T follicular helper cell (primary cell): ENCODE measurements around the gene LIMS1.
"Not testable (repeated sequence)": the region's sequence is repeated elsewhere in the genome, so short reads cannot be mapped to it uniquely, and the experiment has no call there.

Experiments
- DNase-seq: peaks from one replicate; pipeline ENCODE4 v3.0.0-alpha.2; 2020; ENCODE audit warnings: low read depth
- total RNA-seq, 2 experiments: gene quantifications; one replicate each; lab custom pipeline; 2026; lab: John Stamatoyannopoulos, UW

The LIMS1 gene
- total RNA-seq = 53.3 to 171 reads per million in 2 experiments

GRCh38 chr2:108533832-108534583 is at the start of gene LIMS1:
Gene LIMS1 (plus strand): TSS chr2:108534470. CDS start chr2:108534563, 93 bp downstream.
- peak; percentile 85 for DNase-seq

GRCh38 chr2:108485253-108485652 is 49.0 kb upstream of the LIMS1 start:
- no peak for DNase-seq

DNA sequence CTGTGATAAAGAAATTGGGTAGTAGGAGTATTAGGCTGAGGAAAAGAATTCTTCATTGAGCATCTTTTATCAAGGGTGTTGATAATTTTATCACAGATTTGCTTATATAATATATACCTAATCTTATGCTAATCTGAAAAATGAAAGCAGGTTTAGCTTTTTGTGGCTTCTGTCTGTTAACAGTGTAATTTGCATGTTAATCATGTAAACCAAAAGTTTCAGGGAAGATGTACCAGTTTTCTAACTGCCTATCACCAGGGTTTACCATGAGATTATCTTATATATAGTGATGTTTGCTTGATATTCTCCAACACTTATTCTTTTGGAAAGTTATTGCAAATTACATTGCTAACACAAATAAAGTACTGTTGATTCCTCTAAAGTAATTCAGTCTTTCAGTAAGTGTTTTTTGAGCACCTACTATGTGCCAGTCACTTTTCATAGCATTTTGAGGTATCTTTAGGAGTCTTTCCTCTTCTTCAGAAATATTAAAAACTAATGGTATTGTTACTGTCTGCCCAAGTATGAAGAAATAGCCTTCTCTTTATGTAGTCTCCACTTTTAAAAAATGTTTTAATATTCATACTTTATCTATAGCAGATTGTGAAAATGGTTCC is 43.7 kb upstream of the LIMS1 start:
- no peak for DNase-seq

- DNase-seq = no peak
Measured at GRCh38 chr2:108491848-108492247, 42.4 kb upstream of the LIMS1 start.

DNA sequence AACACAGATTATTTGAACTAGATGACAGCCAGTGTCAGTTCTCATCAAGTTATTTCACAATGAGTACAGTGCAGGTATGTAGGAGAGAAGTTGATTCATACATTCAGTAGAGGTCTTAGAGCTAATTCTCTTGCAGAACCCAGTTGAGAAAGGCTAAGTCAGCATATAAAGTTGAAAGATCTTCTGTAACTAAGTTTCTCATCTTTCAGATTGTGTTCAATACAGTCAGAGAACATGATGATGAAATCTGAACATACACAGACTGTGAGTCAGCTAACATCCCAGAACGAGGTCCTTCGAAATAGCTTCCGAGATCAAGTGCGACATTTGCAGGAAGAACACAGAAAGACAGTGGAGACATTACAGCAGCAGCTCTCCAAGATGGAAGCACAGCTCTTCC is 41.9 kb upstream of the LIMS1 start:
- DNase-seq = no peak

DNA sequence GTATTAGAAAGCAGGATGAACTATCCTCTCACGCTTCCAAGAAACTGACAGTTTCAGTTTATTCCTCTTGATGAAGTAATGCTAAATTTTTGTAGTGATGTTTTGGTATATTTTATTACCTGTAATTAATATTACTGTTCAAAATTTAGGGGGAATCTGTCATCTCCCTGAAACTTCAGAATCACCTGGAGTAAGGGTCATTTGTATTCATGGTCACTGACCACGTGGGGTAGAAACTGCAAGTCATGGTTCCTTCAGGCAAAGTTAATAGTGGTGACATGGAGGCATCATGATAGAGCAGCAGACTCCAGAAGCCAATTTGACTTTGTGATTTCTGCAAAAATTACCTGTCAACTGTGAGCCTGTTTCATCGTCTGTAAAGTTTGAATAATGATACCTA is 38.1 kb upstream of the LIMS1 start:
- DNase-seq = not testable (repeated sequence)

DNA sequence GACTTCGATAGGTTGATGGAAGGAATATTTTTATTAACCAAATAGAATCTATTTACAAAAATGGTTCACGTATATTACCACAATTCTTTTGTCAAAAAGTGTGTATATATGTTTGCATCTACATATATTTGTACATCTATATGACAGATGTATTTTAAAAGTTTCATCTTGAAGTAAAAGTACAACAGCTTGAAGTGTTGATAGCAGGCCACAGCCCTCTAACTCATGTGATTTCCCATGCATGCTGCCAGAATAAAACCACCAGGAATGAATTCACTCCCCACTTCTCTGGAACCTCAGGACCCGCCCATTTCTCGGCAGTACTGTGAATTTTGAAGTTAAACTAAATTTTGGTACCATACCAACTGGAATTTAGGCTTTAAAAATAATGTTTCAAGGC is 26.6 kb upstream of the LIMS1 start:
- DNase-seq = not testable (repeated sequence)

DNA sequence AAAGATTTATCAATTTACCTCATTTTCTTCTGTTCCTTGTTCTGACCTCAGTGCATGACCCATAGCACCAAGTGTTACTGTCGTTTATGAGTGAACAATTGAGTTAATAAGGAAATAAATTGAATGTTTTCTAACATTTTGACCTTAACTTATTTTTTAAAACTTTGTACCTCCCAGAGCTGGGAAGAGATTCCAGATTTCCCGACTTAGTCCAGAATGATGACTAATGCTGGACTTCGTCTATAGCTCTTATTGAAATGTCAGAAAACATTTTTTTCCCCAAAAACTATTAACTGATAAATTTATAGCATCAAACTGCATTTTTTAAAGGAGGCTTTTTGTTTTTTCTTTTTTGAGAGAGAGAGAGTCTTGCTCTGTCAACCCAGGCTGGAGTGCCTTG is 21.8 kb upstream of the LIMS1 start:
- not testable (repeated sequence) for DNase-seq

- DNase-seq = not testable (repeated sequence)
Measured at GRCh38 chr2:108514478-108514877, 19.8 kb upstream of the LIMS1 start.

DNA sequence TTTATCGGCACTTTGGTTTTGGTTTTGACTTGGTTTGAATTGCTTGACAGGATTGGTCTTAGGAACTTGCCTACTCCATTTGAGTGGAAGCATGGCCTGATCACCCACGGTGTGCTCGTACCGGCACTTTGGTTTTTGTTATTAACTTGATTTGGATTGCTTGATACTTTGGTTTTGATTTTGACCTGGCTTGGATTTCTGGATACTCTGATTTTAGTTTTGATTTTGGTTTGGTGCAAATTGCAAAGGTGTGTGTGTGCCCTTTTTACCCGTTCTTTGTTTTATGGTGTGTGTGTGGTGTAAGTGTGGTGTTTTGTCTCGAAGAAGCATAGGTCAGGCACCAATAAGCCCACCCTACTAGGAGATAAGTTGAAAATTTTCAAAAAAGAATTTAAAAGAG is 9.6 kb upstream of the LIMS1 start:
- not testable (repeated sequence) for DNase-seq

DNA sequence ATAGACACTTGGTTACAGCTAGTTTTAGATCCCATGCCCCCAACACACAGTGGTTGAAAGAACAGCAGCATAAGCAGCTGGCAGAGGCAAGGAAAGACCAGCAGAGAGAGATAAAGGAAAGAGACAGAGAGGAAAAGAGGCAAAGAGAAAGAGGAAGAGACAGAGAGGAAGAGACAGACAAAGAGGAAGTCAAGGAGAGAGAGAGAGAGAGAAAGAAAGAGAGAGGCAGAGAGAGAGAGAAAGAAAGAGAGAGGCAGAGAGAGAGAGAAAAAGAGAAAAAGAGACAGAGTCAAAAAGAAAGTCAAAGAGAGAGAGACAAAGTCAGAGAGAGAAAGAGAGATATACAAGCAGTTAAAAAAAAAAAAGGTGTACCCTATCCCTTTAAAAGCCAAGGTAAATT is 9.0 kb upstream of the LIMS1 start:
- not testable (repeated sequence) for DNase-seq

DNA sequence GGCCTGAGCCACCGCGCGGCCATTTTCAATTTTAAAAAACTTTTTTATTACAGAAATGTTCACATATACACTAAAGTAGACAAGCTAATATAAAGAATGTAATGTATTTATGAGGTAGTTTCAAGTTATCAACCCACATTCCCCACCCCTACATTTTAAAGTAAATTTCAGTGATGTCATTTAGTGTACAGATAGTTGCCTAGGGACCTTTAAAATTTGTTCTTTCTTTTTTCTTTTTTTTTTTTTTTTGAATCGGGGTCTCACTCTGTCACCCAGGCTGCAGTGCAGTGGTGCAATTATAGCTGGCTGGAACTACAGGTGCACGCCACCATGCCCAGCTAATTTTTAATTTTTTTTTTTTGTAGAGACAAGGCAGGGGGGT is 2.6 kb upstream of the LIMS1 start:
- no peak for DNase-seq

DNA sequence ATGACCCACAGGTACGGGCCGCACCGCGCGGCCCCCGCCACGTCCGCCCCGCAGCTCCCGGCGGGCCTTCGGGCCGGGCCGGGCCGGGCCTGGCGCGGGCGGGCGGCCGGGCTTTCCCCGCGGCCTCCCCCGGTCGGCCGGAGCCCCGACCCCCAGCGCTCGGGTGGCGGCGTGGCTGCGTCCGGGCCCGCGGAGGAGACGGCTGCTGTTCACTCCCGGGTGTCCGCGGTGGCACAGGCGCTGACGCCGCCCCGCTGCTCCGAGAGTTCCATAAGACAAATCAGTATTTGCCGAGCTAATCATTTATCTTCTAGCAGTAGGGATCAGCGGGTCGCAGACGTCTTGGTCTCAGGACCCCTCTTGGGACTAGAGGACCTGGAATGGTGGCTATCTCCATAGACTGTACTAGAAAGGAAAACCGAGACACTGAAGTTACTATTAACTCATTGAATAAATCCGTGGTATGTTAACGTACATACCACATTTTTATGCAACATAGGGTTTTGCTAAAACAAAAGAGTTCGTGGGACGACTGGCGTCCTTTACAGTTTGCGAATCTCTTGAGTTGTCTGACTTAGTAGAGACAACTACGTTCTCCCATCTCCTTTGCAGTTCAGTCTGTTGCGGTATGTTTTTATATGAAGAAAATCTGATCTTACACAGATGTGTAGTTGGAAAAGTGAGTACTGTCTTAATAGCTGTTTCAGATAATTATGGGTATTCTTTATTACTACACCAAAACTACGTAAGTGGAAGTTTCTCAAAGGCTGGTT is 500 bp downstream of the LIMS1 start:
- peak; percentile 11 for DNase-seq

GRCh38 chr2:108535357-108535631 is 1.0 kb downstream of the LIMS1 start:
- no peak for DNase-seq

DNA sequence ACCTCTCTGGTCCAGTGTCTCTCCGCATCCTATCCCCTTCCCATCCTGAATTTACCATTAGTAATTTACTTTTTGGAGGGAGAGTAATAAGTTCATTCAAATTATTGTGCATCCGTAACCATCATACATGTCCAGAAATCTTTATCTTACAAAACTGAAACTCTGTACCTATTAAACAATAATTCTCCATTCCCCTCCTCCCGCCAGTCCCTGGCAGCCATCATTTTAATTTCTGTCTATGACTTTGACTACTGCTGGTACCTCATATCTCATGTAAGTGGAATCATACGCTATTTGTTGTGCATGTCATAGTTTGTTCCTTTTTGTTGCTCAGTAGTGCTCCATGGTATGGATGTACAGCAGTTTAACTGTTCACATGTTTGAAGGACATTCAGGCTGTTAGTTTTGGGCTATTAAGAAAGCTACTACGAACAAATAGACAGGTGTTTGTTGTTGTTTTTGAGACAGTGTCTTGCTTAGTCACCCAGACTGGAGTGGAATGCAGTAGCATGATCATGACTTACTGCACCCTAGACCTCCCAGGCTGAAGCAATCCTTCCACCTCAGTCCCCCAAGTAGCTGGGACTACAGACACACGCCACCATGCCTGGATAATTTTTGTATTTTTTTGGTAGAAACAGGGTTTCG is 2.0 kb downstream of the LIMS1 start:
- no peak for DNase-seq

- no peak for DNase-seq
Measured at GRCh38 chr2:108536911-108537310, 2.6 kb downstream of the LIMS1 start.

GRCh38 chr2:108538000-108538625 is 3.8 kb downstream of the LIMS1 start:
- no peak for DNase-seq

DNA sequence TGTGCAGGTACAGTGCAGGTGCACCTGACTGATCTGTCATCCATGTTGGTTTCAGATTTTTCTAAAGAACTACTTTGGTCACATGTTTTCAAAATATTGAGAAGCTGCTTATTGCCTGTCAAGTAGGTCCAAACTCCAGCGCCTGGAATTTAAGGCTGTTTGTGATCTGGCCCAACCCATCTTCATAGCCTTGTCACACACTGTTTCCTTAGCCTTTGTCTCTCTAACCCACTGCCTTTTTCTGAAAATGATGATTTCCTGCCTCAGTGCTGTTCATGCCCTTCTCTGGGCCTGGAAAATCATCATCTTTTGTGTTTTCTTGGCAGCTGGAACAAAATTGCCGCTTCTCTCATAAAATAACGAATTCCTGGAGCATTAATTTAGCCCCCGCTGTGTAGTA is 7.2 kb downstream of the LIMS1 start:
- DNase-seq = no peak

DNA sequence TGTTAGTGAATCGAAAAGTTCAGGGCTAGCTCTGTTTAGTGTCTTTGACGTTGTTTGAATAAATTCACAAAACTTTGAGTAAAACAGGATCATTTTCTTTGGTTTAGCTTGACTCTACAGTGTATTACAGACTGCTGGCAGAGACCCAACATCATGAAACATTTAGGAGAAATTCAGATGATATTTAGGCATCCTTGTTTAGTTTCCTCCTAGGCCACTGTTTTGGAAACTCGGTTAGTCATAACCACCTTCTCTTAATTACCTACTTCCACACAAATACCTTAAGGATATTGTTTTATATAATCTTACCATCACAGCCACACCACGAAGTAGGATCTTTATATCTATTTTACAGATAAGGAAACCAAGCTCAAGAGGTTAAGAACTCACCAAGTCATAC is 7.8 kb downstream of the LIMS1 start:
- DNase-seq = no peak

DNA sequence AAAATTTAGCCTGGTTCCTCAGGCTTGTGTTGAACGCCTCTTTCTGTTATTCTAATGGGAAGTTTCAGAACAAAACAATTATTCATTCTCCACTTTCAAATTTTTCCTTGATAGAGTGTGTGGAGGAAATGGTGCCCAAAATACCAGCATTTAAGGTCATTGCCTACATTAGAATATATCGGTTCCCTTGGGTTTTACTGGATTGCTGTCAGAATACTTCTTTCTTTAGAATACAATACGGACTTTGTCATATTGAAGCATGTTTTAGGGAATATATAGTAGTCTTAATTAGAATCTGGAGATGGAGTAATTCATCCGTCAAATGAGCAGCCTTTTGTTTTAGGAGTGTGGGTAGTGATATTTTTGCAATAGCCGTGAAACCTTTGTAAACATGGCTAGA is 13.3 kb downstream of the LIMS1 start:
- DNase-seq = no peak

DNA sequence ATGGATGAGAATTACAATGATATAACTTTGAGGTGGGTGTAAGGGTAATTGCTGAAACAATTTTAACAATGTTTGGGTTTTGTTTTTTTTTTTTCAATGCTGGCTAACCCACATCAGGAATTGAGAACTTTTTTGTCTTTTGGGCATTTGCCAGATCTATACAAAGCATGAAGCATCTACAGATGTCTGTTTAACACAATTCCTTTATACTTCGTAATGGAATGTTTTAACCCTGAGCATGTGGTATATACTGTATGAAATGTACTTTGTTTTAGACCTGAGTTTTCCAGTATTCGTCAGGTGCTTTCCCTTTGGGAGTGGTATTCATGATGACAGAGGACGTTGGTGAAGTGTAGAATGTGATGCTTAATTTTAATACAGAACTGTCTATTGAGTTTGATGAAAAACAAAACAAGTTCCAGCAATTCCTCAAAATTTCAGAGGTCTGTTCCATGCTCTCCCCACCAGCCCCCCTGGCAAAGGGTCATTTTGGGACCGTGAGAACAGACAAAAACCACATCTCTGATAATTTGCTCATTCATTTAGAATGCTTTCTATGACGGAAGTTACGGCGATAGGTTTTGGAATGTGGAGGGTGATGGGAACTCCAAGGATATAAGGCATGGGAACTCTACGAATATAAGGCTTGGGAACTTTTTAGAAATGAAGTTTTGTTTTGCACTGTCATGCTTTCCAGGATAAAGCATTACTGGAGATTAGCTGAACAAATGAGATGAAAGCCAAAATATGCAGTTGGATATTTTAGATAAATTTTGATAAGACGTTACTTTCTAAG is 14.1 kb downstream of the LIMS1 start:
- DNase-seq = no peak
